HepG2 (cell line): ENCODE data around the gene AFF4. TPM values are rescaled to one million over a fixed set of nuclear protein-coding genes. Genes with fewer than 3 reads are reported as not detected.
A peak's percentile ranks its signal among the peaks of the same experiment; 100 is the strongest.

ENCODE experiments used
- ATAC-seq: fragments of 200-7000 bp; cut with Tn5 transposase; 3 replicates; pipeline ENCODE4 v1.9.1; 2020; ENCODE audit warnings: mild to moderate bottlenecking, moderate library complexity
- BruUV-seq: library from RNA; stranded (reverse); fragments of 400-500 nt; replicated peaks from 2 replicates; lab custom pipeline; 2021; lab: Mats Ljungman, UMichigan
- CTCF ChIA-PET: fragments of 300-600 bp; formaldehyde crosslinking; extraction: SDS; loops from one replicate; lab custom pipeline; 2021; ENCODE audit warnings: low total read pairs, inconsistent platforms, low intra/inter-chr PET ratio; lab: Yijun Ruan, JAX
- POLR2A ChIA-PET: fragments of 350-600 bp; sonication (Branson Sonifier 250); formaldehyde crosslinking; loops from one replicate; lab custom pipeline; 2020; ENCODE audit warnings: antibody characterized with exemption, inconsistent platforms; lab: Yijun Ruan, JAX
- DNase-seq: peaks from one replicate; pipeline ENCODE4 v3.0.0-alpha.2; 2015; ENCODE audit warnings: low spot score
- FAIRE-seq: peaks from 3 replicates; lab custom pipeline; 2011; peaks lifted over from hg19 to GRCh38; lab: Jason Lieb, UNC
- H2AFZ ChIP-seq: one replicate; pipeline ENCODE4 v1.6.1; 2011; ENCODE audit warnings: low read length, inconsistent platforms
- H3K27ac ChIP-seq: fragments of 300-600 bp; 3 replicates; pipeline ENCODE4 v1.8.0; 2011; ENCODE audit warnings: mixed run types, mild to moderate bottlenecking, mixed read lengths, low read length, inconsistent platforms; ENCODE audit not compliant: insufficient read depth; ENCODE audit errors: extremely low read length
- H3K27me3 ChIP-seq, 2 experiments: fragments of 200-600 bp in 1 of 2; 2 replicates in 1 of 2; 3 replicates in 1 of 2; pipeline versions ENCODE4 v1.6.0 to v1.8.0; 2011; ENCODE audit warnings: low read length in 2 of 2, mild to moderate bottlenecking in 2 of 2, moderate library complexity in 2 of 2, inconsistent platforms in 1 of 2; ENCODE audit not compliant: insufficient read depth in 2 of 2, control insufficient read depth in 1 of 2
- H3K36me3 ChIP-seq, 2 experiments: fragments of 200-600 bp in 1 of 2; replicated peaks in 1 of 2; 2 replicates in 1 of 2; 3 replicates in 1 of 2; pipeline versions ENCODE4 v1.5.1 to v1.8.0; 2011; ENCODE audit warnings: low read length in 2 of 2, inconsistent platforms in 1 of 2; ENCODE audit not compliant: insufficient read depth in 2 of 2, control insufficient read depth in 1 of 2
- H3K4me1 ChIP-seq: 2 replicates; pipeline ENCODE4 v1.5.1; 2012; ENCODE audit warnings: low read length, inconsistent platforms; ENCODE audit not compliant: insufficient read depth
- H3K4me2 ChIP-seq: 2 replicates; pipeline ENCODE4 v1.6.0; 2011; ENCODE audit warnings: low read depth, low read length, inconsistent platforms
- H3K4me3 ChIP-seq, 3 experiments: fragments of 200-600 bp in 1 of 3; sonication (generic), shearing (Covaris generic) in 1 of 3; replicated peaks in 1 of 3; 2 replicates each; pipeline ENCODE4 v1.5.1; 2011 to 2016; ENCODE audit warnings: low read length in 3 of 3, inconsistent platforms in 2 of 3, low read depth in 2 of 3, mild to moderate bottlenecking in 2 of 3, control low read depth in 1 of 3, mixed read lengths in 1 of 3; ENCODE audit not compliant: insufficient read depth in 1 of 3
- H3K79me2 ChIP-seq: one replicate; pipeline ENCODE4 v1.6.1; 2011; ENCODE audit warnings: low read length, inconsistent platforms; ENCODE audit not compliant: insufficient read depth
- H3K9ac ChIP-seq: 2 replicates; pipeline ENCODE4 v1.6.0; 2011; ENCODE audit warnings: mild to moderate bottlenecking, low read depth, low read length, inconsistent platforms; ENCODE audit not compliant: insufficient read depth
- H3K9me3 ChIP-seq: 2 replicates; pipeline ENCODE4 v1.5.1; 2012; ENCODE audit warnings: mild to moderate bottlenecking, low read length
- H4K20me1 ChIP-seq: 2 replicates; pipeline ENCODE4 v1.6.0; 2011; ENCODE audit warnings: inconsistent platforms, mild to moderate bottlenecking, low read length, moderate library complexity; ENCODE audit not compliant: insufficient read depth
- BRCA1 ChIP-seq: sonication (generic); formaldehyde crosslinking; IDR thresholded peaks from 2 replicates; pipeline ENCODE4 v1.4.0; 2020; ENCODE audit warnings: missing genetic modification reagents
- EZH2 ChIP-seq: conservative IDR thresholded peaks from 2 replicates; pipeline ENCODE4 v1.6.1; 2012; ENCODE audit warnings: mild to moderate bottlenecking, low read depth, low read length, moderate library complexity
- GATAD1 ChIP-seq: IDR thresholded peaks from 2 replicates; pipeline ENCODE4 v1.6.1; 2016; ENCODE audit warnings: missing genetic modification reagents, missing compliant biosample characterization
- HOMEZ ChIP-seq: IDR thresholded peaks from 2 replicates; pipeline ENCODE4 v1.6.1; 2016; ENCODE audit warnings: low read depth
- KLF12 ChIP-seq: sonication (generic); formaldehyde crosslinking; IDR thresholded peaks from 2 replicates; pipeline ENCODE4 v1.4.0; 2020; ENCODE audit warnings: missing genetic modification reagents, borderline replicate concordance
- NRL ChIP-seq: sonication (generic); formaldehyde crosslinking; IDR thresholded peaks from 2 replicates; pipeline ENCODE4 v1.5.0; 2020; ENCODE audit warnings: missing genetic modification reagents, mild to moderate bottlenecking, moderate library complexity, borderline replicate concordance
- PRDM10 ChIP-seq: sonication (generic); formaldehyde crosslinking; IDR thresholded peaks from 2 replicates; pipeline ENCODE4 v1.4.0; 2020; ENCODE audit warnings: low read depth, missing genetic modification reagents
- TFDP2 ChIP-seq: sonication (generic); formaldehyde crosslinking; IDR thresholded peaks from 2 replicates; pipeline ENCODE4 v1.4.0; 2020; ENCODE audit warnings: missing genetic modification reagents
- ZNF251 ChIP-seq: sonication (generic); formaldehyde crosslinking; IDR thresholded peaks from 2 replicates; pipeline ENCODE4 v1.9.0; 2021; ENCODE audit warnings: mild to moderate bottlenecking, missing genetic modification reagents
- ZNF281 ChIP-seq: sonication (generic); formaldehyde crosslinking; IDR thresholded peaks from 2 replicates; pipeline ENCODE4 v1.4.0; 2020; ENCODE audit warnings: missing genetic modification reagents, borderline replicate concordance
- ZNF691 ChIP-seq: sonication (generic); formaldehyde crosslinking; IDR thresholded peaks from 2 replicates; pipeline ENCODE4 v1.4.0; 2020; ENCODE audit warnings: missing genetic modification reagents, low read depth, mild to moderate bottlenecking, borderline replicate concordance
- ZNF7 ChIP-seq: IDR thresholded peaks from 2 replicates; pipeline ENCODE4 v1.6.1; 2016; ENCODE audit warnings: missing biosample characterization, missing genetic modification reagents
- ZNF766 ChIP-seq: sonication (generic); formaldehyde crosslinking; IDR thresholded peaks from 2 replicates; pipeline ENCODE4 v1.5.0; 2020; ENCODE audit warnings: missing genetic modification reagents, borderline replicate concordance
- ZNF775 ChIP-seq: sonication (generic); formaldehyde crosslinking; IDR thresholded peaks from 2 replicates; pipeline ENCODE4 v1.4.0; 2020; ENCODE audit warnings: missing genetic modification reagents, mild to moderate bottlenecking, moderate library complexity, borderline replicate concordance
- WGBS: methylation state at CpG from one replicate; pipeline ENCODE4 v1.1.6; 2017; ENCODE audit warnings: low lambda C conversion rate; 5-methylcytosine and 5-hydroxymethylcytosine counted together
- in situ Hi-C: cut with HindIII; loops from 2 replicates; pipeline ENCODE4 v1.10.0; 2017; ENCODE audit warnings: low pct_unique_long_range_greater_than_20kb; ENCODE audit not compliant: extremely low pct_ligation_motif_present
- intact Hi-C: fragments of 100-400 bp; cut with micrococcal nuclease; formaldehyde crosslinking; loops from one replicate; pipeline ENCODE4 v1.10.0; 2022; ENCODE audit not compliant: unreplicated experiment
- polyA plus RNA-seq, 8 experiments: library from polyadenylated mRNA; depleted of rRNA in 3 of 8; stranded (reverse) in 7 of 8; unstranded in 1 of 8; fragments of >200 nt; fragmentation: Illumina TruSeq in 4 of 8; extraction: Trizol in 4 of 8; gene quantifications; 2 replicates each; pipeline versions ENCODE4 v1.2.1 to v1.2.3, GENCODE V29; 2011 to 2016; ENCODE audit warnings: low read depth in 4 of 8, missing spikeins in 1 of 8, mixed read lengths in 1 of 8; ENCODE audit not compliant: insufficient read depth in 1 of 8
- total RNA-seq, 5 experiments: library from RNA; depleted of rRNA; stranded (reverse); fragments of >200 nt; fragmentation: Illumina TruSeq; extraction: Trizol; gene quantifications; 2 replicates each; pipeline ENCODE4 v1.2.3, GENCODE V29; 2016; ENCODE audit warnings: low read depth in 1 of 5

The AFF4 gene
- total and polyA plus RNA-seq, 2 of the 13 experiments (the other 11 are each of a cell fraction or from before 2014, with no cell fraction given): 22.1 to 25.5 TPM

GRCh38 chr5:132872788-132873118 lies 90.7 kb downstream of the AFF4 start:
- H3K27me3 ChIP-seq: no peaks in the 10 kb centered on the region; a peak in 1 of 5 replicates
- ChIA-PET POLR2A (interaction anchor here (0.8 to 3.3 kb wide), 5 partner anchors 9 to 97 kb away, joined by 3 to 26 read pairs (median 4); partner anchors contain the start of gene SHROOM1), CTCF (interaction anchor here (1.0 kb wide), 1 partner anchor 65 kb away, joined by 3 read pairs; no protein-coding TSS in a partner anchor)
- H3K79me2 ChIP-seq: peaks cover 17% of the 10 kb centered on the region
- no peaks in the 10 kb centered on the region for H3K9me3 ChIP-seq
- peak overlapping the region; percentile 67 for H3K9ac ChIP-seq
- intact Hi-C loops: no loop called here
- no peak overlapping the region for H2AFZ ChIP-seq
- peak overlapping the region; percentile 95 for H3K27ac ChIP-seq
- DNase-seq (no peak), ATAC-seq (peak; percentile 1; the same call in 2 of the 3 replicates), FAIRE-seq (no peak)
- H3K4me3 ChIP-seq: no peak overlapping the region; a peak in 1 of 6 replicates
- peaks cover 2 to 20% of the 10 kb centered on the region in 2 experiments; a peak in 3 of 5 replicates for H3K36me3 ChIP-seq
- H3K4me2 ChIP-seq: peak overlapping the region; percentile 80
- BruUV-seq: TSS peak; percentile 39
- 89% methylated on average over 1 of the region's 1 CpG for WGBS
- H3K4me1 ChIP-seq: peaks cover 90% of the 10 kb centered on the region
- H4K20me1 ChIP-seq: no peaks in the 10 kb centered on the region
- in situ Hi-C loops: loop anchor here (5.0 kb wide), 1 partner anchor 40 kb away; the partner anchor contains the start of gene SHROOM1
- TF ChIP-seq TFDP2 (CRISPR knock-in tag): no peak
- 0 out of 2 replicates have a peak, but pooled peaks have one; percentile 38 for TF ChIP-seq BRCA1 (CRISPR knock-in tag)
- TF ChIP-seq KLF12 (CRISPR knock-in tag): no peak
- no peak for TF ChIP-seq ZNF7
- TF ChIP-seq HOMEZ: no peak
- TF ChIP-seq ZNF251 (CRISPR knock-in tag): no peak
- no peak for TF ChIP-seq PRDM10 (CRISPR knock-in tag)
- 0 out of 2 replicates have a peak, but pooled peaks have one; percentile 15 for TF ChIP-seq ZNF691 (CRISPR knock-in tag)
- no peak for TF ChIP-seq ZNF775
- 0 out of 2 replicates have a peak, but pooled peaks have one; percentile 38 for TF ChIP-seq ZNF766 (CRISPR knock-in tag)
- no peak for TF ChIP-seq GATAD1 (CRISPR knock-in tag)
- TF ChIP-seq NRL (CRISPR knock-in tag): no peak
- no peak for TF ChIP-seq ZNF281 (CRISPR knock-in tag)
- TF ChIP-seq EZH2: no peak
